22Rv1 (cell line): ENCODE measurements around the gene ZNF710.

Experiments used
- CTCF ChIP-seq: fragments of 450-650 bp; IDR thresholded peaks from 2 replicates; pipeline ENCODE4 v1.5.1; 2017; ENCODE audit warnings: mild to moderate bottlenecking
- ZFX ChIP-seq: fragments of 450-650 bp; IDR thresholded peaks from 2 replicates; pipeline ENCODE4 v1.6.1; 2017; ENCODE audit warnings: antibody characterized with exemption, borderline replicate concordance

- no peak for TF ChIP-seq CTCF
- TF ChIP-seq ZFX, result no peak
These were observed 120.0 kb downstream of the ZNF710 start for GRCh38 chr15:90121086-90121485.
